ENCODE measurements around the gene DMBX1. TPM values are rescaled to one million over a fixed set of nuclear protein-coding genes. Genes with fewer than 3 reads are reported as not detected.

The DMBX1 gene
- total and polyA plus RNA-seq, 9 of the 15 experiments (the other 6 are each of a cell fraction or from before 2014, with no cell fraction given) = 0.25 to 4.3 (median 1.0) TPM

- TF ChIP-seq REST (IDR thresholded peaks at IDR 0.05; ENCODE audit: borderline replicate concordance) = no peak
- no peak for TF ChIP-seq REST (CRISPR knock-in tag; IDR thresholded peaks at IDR 0.05; ENCODE audit: low read depth)
- TF ChIP-seq OTX1 (CRISPR knock-in tag; IDR thresholded peaks at IDR 0.05) = no peak
- TF ChIP-seq NRF1 (conservative IDR thresholded peaks at IDR 0.05 in 1 of 2, IDR thresholded peaks at IDR 0.05 in 1 of 2) = peak; percentile 40 to 52; a peak in 3 of 4 replicates
- TF ChIP-seq ZNF140 (CRISPR knock-in tag; IDR thresholded peaks at IDR 0.05) = no peak
- no peak for TF ChIP-seq ZNF431 (CRISPR knock-in tag; IDR thresholded peaks at IDR 0.05)
- no peak for TF ChIP-seq SREBF1 (IDR thresholded peaks at IDR 0.05; ENCODE audit: borderline replicate concordance, low read depth, low read length)
- no peak for TF ChIP-seq SRSF1 (IDR thresholded peaks at IDR 0.05; ENCODE audit: low read depth, low read length)
- TF ChIP-seq ELF1 (tag; IDR thresholded peaks at IDR 0.05) = peak; percentile 38; the same call in 1 of the 2 replicates
- no peak for TF ChIP-seq BACH1 (tag; IDR thresholded peaks at IDR 0.05)
- TF ChIP-seq SMAD1 (IDR thresholded peaks at IDR 0.05; ENCODE audit: low read depth, low read length, partially characterized antibody) = no peak
- TF ChIP-seq ELF4 (CRISPR knock-in tag; IDR thresholded peaks at IDR 0.05) = 0 out of 2 replicates have a peak, but pooled peaks have one; percentile 39
- TF ChIP-seq ZKSCAN3 (CRISPR knock-in tag; IDR thresholded peaks at IDR 0.05) = no peak
- TF ChIP-seq PRMT5 (CRISPR knock-in tag; IDR thresholded peaks at IDR 0.05) = no peak
- peak; percentile 50; the same call in 1 of the 2 replicates for TF ChIP-seq MYC (IDR thresholded peaks at IDR 0.05; ENCODE audit: low read depth, low read length)
- no peak for TF ChIP-seq MYC (CRISPR knock-in tag; IDR thresholded peaks at IDR 0.05; ENCODE audit: borderline replicate concordance, low read depth)
- TF ChIP-seq ZNF584 (CRISPR knock-in tag; IDR thresholded peaks at IDR 0.05; ENCODE audit: low read depth) = no peak
- no peak for TF ChIP-seq RBM15 (IDR thresholded peaks at IDR 0.05; ENCODE audit: insufficient read depth, low read length)
Observed at GRCh38 chr1:46484783-46485490, 4.7 kb upstream of the DMBX1 start (continued).
